SKM-1 (cell line): ENCODE measurements around the gene KCNG3.
"Not testable (repeated sequence)": the region's sequence is repeated elsewhere in the genome, so short reads cannot be mapped to it uniquely, and the experiment has no call there.

ENCODE experiments used
- DNase-seq: peaks from one replicate; lab custom pipeline; 2025; ENCODE audit not compliant: unreplicated experiment; lab: John Stamatoyannopoulos, UW

The KCNG3 gene

DNA sequence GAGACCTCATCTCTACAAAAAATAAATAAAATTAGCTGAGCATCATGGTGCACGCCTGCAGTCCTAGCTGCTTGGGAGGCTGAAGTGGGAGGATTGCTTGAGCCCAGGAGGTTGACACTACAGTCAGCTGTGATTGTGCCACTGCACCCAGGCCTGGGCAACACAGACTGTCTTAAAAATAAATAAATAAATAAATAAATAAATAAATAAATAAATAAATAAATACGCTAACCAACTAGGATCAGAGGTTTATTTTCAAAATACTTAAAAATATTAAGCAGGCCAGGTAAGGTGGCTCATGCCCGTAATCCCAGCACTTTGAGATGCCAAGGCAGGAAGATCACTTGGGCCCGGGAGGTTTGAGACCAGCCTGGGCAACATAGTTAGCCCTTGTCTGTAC is 63.6 kb downstream of the KCNG3 start:
- DNase-seq: no peak

DNA sequence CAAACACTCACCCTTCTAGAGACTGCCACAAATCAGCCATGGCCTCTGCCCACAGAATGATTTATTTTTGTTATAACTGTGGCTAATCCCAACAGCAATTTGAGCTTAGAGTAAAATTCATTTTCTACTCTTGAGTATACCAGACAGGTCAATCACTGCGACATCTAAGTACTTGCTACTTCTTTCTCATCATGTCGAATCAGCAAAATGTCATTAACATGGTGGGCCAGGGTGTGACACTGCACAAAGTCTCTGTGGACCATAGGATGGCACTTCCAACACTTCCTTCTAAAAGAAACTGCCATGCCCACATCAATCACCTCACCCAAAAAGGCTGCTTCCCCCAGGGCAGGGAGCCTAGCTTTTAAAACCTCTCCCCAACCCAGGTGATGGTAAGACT is 64.4 kb downstream of the KCNG3 start:
- DNase-seq: no peak

DNA sequence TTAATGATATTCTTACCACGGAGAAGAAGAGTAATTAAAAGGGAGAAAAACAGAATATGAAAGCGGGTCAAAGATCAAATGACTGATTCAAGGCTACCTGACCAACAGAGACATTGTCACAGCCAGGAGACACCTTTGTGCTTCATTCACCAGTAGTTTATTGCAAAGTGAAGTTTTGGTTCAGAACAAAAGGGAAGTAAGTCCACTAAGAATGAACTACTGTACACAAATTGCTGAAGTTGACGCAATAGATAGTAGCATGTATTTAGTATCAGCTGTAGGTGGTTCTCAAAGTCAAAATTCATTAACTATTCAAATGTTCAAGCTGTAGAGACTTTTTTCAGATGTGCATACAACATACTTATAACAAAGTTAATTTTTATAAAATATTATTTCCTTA is 68.1 kb downstream of the KCNG3 start:
- peak; percentile 13 for DNase-seq

DNA sequence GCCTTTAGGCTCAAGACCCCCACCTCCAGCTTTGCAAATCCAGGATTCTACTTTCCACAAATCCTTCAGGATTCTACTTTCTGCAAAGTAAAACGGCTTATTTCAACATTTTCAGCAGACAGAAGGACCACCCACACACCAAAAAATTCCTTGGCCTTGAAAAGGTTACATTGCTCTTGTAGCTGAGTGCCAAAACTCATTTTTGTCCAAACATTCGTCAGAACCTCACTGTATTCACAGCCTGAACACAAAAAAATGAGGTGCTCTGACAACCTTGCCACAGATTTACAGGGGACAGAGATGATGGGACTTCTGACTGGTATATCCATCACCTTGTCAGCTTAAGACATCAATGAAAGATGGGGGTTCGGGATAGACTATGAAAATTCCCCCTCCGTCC is 69.7 kb downstream of the KCNG3 start:
- no peak for DNase-seq

DNA sequence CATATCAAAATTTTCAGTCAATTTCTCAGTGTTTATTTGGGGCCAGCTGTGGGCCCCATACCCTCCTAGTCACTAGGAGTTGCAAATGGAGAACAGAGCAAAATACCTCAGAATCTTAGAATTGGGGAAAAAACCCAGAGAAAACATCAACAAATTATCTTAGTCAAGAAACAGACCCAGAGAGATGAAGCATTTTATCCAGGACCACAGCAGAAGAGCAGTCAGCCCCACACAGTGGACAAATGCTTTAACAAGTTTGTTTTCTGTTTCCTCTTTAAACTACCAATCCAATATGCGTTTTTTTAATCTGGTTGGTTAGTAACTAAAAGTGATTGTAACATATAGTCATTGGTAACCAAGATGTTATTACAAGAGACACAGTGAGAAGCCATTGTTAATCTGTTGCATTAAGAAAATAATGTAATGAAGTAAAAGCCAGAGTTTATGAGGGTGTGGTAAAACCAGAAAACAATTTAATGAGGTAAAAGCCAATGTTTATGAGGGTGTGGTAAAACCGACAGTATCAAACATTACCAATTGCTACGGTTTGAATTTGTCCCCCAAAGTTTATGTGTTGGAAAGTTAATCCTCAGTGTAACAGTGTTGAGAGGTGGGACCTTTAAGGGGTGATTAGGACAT is 72.1 kb downstream of the KCNG3 start:
- DNase-seq: no peak

DNA sequence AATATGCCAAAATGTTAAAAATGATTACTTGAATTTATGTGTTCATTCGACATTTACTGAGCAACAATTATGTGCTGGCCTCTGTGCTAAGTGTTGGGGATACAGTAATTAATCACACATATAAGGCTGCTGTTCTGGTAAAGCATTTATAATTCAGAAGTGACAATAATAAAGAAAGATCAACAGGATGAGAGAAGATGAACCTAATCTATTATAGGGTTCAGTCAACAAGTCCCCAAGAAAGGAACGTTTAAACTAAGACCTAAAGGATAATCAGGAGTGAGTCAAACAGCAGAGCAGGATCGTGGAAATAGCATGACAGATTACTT is 72.7 kb downstream of the KCNG3 start:
- no peak for DNase-seq

DNA sequence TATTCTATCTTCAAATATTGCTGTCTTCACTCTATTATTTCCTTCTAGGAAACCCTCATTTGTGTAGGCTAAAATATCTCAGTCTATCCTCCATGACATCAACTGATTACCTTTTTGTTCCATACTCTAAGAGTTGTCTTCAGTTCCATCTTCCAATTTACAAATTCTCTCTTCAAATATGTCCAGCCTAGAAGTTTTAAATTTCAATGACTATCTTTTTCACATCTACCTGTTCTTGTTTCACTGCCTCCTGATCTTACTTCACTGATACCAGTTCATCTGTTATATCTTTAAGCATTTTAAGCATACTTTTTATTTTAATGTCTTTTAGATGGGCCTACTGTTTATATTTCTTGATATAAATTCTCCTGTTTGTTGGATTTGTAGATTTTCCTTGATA is 79.1 kb downstream of the KCNG3 start:
- no peak for DNase-seq

DNA sequence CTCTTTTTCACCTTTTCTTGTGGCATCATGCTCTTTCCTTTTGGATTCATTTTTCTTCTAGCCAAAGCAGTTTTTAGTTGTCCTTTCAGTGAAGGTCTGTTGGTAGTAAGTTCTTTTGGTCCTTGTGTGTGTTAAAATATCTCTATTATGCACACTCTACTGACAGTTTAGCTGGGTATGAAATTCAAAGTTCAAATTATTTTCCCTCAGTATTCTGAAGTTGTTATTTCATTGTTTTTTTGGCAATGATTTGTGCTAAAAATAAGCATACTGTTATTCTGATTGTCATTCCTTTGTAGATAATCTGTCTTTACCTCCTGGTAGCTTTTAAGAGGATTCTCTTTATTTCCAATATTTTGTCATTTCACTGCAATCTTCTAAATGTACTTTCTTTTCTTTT is 79.6 kb downstream of the KCNG3 start:
- no peak for DNase-seq

DNA sequence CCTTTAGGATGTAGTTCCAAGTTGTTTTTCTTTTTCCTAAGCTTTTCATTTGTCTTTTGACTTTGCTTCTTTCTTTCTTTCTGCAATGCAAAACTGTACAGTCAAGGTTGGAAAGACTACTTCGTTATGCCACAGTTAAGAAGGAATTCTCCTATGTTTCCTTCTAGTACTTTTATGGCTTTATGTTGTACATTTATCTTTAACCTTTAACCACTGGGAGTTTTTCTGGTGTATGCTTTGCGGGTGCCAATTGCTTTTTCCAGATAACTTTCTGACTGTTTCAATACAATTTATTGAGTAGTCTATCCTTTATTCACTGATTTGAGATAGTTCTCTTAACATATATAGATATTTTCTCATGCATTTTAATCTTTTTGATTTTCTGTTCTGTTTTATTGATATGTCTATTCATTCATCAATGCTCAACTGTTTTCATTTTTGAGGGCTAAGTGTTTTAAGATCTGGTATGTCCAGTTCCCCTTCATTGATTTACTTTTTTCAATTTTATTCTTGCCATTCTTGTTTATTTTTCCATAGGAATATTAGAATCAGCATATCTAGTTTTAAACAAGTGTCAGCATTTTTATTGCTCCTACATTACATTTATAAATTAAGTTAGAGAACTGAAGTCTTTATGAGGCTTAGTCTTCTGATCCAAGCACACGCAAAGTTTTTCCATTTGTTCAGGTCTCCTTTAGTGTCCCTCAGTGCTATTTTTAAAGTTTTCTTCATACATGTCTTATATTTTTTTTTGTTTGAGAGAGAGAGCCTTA is 82.9 kb downstream of the KCNG3 start:
- DNase-seq: no peak

DNA sequence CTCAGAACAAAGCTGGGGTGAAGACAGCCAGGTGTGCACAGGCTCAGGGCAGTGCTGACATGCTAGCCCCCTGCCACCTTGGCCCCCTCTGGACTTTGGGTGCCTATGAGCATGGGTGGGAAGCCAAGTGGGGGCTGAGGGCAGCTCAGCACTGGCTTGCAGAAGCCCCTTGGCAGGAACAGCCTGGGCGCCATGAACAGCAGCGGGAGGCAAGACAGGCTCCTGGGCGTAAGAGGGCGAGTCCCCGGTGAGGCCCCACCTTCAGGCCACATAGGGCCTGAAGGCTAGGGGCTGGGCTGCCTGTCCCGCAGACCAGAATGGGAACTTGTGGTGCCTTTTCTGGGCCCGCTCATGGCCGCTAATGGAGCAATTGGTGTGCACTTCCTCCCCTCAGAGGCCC is 85.8 kb downstream of the KCNG3 start:
- DNase-seq: no peak

DNA sequence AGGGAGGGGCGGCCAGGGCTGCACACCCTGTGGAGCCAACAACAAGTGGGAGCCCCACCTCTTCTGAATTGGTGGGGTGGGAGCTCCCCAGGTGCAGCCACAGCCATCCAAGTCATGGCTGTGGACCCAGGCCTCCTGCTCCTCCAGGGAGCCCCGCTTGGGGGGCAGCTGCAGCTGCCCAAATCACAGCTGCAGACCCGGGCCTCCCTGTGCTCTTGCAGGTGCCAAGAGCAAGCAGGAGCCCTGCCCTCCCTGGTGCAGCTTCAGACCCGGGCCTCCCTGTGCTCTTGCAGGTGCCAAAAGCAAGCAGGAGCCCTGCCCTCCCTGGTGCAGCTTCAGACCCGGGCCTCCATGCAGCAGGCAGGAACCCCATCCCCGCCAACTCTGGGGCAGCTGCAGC is 86.3 kb downstream of the KCNG3 start:
- DNase-seq: no peak

DNA sequence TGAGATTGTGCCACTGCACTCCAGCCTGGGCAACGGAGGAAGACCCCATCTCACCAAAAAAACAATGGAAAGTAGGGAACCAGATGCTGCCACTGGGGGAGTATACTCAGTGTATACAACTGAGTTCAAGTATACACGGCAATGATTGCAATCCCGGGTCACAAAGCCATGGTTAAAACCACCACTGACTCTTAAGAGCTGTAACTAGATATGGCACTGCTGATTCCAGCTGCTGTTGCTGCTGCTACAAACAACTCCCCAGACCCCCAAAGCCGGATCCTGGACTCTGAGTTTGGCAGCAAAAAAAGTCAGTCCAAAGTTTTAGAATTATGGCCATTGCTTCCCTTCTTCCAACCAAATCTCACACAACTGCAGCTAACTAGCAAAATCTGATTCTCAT is 89.1 kb downstream of the KCNG3 start:
- DNase-seq: no peak

DNA sequence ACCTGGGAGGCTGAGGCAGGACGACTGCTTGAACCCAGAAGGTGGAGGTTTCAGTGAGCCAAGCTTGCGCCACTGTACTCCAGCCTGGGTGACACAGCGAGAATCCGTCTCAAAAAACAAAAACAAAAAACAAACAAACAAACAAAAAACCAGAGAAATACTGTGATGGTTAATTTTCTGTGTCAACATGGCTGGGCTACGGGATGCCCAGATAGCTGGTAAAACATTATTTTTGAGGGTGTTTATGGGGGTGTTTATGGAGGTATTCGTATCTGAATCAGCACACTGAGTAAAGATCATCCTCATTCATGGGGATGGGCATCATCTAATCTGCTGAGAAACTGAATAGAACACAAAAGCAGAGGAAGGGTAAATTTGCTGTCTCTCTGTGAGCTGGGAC is 92.0 kb downstream of the KCNG3 start:
- no peak for DNase-seq

DNA sequence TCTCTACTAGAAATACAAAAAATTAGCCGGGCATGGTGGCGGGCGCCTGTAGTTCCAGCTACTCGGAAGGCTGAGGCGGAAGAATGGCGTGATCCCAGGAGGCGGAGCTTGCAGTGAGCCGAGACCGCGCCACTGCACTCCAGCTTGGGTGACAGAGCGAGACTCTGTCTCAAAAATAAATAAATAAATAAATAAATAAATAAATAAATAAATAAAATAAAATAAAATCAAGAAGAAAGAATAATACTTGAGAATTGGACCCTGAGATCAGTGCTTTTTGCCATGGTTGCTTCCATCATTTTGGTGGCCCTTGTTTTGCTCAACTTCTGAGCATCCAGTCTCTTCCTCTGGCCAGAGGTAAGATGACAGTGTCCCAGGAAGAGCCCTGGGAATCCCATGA is 95.7 kb downstream of the KCNG3 start:
- DNase-seq: not testable (repeated sequence)

DNA sequence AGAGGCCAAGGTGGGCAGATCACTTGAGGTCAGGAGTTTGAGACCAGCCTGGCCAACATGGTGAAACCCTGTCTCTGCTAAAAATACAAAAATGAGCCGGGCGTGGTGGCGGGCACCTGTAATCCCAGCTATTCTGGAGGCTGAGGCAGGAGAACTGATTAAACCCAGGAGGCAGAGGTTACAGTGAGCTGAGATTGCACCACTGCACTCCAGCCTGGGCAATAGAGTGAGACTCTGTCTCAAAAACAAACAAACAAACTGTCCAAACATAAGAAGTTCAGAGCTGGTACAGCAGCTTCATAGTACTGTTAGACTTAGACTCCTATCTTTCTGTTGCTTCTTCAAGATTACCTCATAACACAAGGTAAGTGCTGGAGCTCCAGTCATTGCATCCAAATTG is 100.5 kb downstream of the KCNG3 start:
- not testable (repeated sequence) for DNase-seq

DNA sequence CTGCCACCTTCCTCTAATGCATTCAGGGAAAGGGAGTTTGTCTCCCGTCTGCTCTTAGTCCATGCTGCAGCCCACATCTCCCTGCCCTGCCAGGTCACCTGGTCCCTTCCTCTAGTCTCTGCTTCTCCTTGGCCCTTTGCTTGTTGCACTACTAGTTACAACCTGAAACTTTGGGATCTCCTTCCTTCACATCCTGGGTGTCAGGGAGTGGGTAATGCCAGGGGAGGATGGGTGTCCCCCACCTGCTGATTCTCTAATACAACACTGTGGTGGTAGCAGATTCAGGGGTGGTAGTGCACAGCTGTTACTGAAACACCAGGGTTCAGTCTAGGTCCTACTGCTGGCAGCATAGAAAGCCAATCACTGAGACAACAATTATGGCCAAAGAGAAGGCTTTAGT is 101.6 kb downstream of the KCNG3 start:
- no peak for DNase-seq
